GM21717 (cell line): ENCODE results near the gene FIG4.
"Not testable (repeated sequence)": the region's sequence is repeated elsewhere in the genome, so short reads cannot be mapped to it uniquely, and the experiment has no call there.

Experiments used
- ATAC-seq: cut with Tn5 transposase; IDR thresholded peaks from one replicate; pipeline ENCODE4 v1.9.1; 2021; ENCODE audit warnings: mild to moderate bottlenecking, moderate library complexity; ENCODE audit not compliant: unreplicated experiment

FIG4 gene

GRCh38 chr6:109701774-109702173 is 10.7 kb downstream of the FIG4 start:
- ATAC-seq = no peak

GRCh38 chr6:109702791-109703190 is 11.7 kb downstream of the FIG4 start:
- ATAC-seq = no peak

GRCh38 chr6:109705258-109705657 is 14.2 kb downstream of the FIG4 start:
- peak; percentile 86 for ATAC-seq

- no peak for ATAC-seq
Measured at GRCh38 chr6:109706513-109706912, 15.4 kb downstream of the FIG4 start.

GRCh38 chr6:109708099-109708498 is 17.0 kb downstream of the FIG4 start:
- not testable (repeated sequence) for ATAC-seq

- ATAC-seq = no peak
Measured at GRCh38 chr6:109713097-109713496, 22.0 kb downstream of the FIG4 start.

GRCh38 chr6:109714166-109714565 is 23.1 kb downstream of the FIG4 start:
- no peak for ATAC-seq

GRCh38 chr6:109714611-109715010 is 23.5 kb downstream of the FIG4 start:
- no peak for ATAC-seq

- ATAC-seq = no peak
Measured at GRCh38 chr6:109715616-109716015, 24.5 kb downstream of the FIG4 start.

GRCh38 chr6:109717971-109718370 is 26.9 kb downstream of the FIG4 start:
- ATAC-seq = no peak

- no peak for ATAC-seq
Measured at GRCh38 chr6:109718991-109719390, 27.9 kb downstream of the FIG4 start.

GRCh38 chr6:109720311-109720710 is 29.2 kb downstream of the FIG4 start:
- no peak for ATAC-seq

GRCh38 chr6:109722011-109722410 is 30.9 kb downstream of the FIG4 start:
- ATAC-seq = no peak

- ATAC-seq = no peak
Measured at GRCh38 chr6:109722564-109723254, 31.6 kb downstream of the FIG4 start.

GRCh38 chr6:109725250-109725649 is 34.2 kb downstream of the FIG4 start:
- not testable (repeated sequence) for ATAC-seq

- no peak for ATAC-seq
Measured at GRCh38 chr6:109736273-109737025, 45.4 kb downstream of the FIG4 start.

- ATAC-seq = no peak
Measured at GRCh38 chr6:109738255-109738654, 47.2 kb downstream of the FIG4 start.

- ATAC-seq = no peak
Measured at GRCh38 chr6:109738667-109739066, 47.6 kb downstream of the FIG4 start.

- ATAC-seq = no peak
Measured at GRCh38 chr6:109739686-109740085, 48.6 kb downstream of the FIG4 start.

- ATAC-seq = no peak
Measured at GRCh38 chr6:109740787-109741186, 49.7 kb downstream of the FIG4 start.

GRCh38 chr6:109743739-109744138 is 52.6 kb downstream of the FIG4 start:
- no peak for ATAC-seq

GRCh38 chr6:109744779-109745178 is 53.7 kb downstream of the FIG4 start:
- not testable (repeated sequence) for ATAC-seq
